Psoas muscle (tissue), 8 donors: Measurements from ENCODE around the gene SH3BGRL2. TPM values are rescaled to one million over a fixed set of nuclear protein-coding genes. Genes with fewer than 3 reads are reported as not detected.

Source experiments
- ATAC-seq, 4 donors: fragments of 200-7000 bp; cut with Tn5 transposase; one replicate each; pipeline ENCODE4 v1.9.1; 2020; ENCODE audit warnings: moderate library complexity in 3 of 4, mild to moderate bottlenecking in 2 of 4
- DNase-seq, 2 donors: peaks; one replicate each; pipeline ENCODE4 v3.0.0-alpha.2; 2020
- H3K27ac ChIP-seq: fragments of 200-600 bp; one replicate; pipeline ENCODE4 v1.8.0; 2022
- H3K27me3 ChIP-seq, 3 donors: fragments of 200-600 bp in 1 of 3; one replicate each; pipeline versions ENCODE4 v1.6.1 to v1.8.0; 2013 to 2022; ENCODE audit warnings: low read length in 2 of 3, mild to moderate bottlenecking in 2 of 3, moderate library complexity in 1 of 3; ENCODE audit not compliant: insufficient read depth in 3 of 3
- H3K36me3 ChIP-seq, 2 donors: fragments of 200-600 bp in 1 of 2; one replicate each; pipeline versions ENCODE4 v1.6.1 to v1.8.0; 2013 to 2022; ENCODE audit warnings: low read depth in 1 of 2, mild to moderate bottlenecking in 1 of 2, moderate library complexity in 1 of 2; ENCODE audit not compliant: insufficient read depth in 1 of 2
- H3K4me1 ChIP-seq: fragments of 200-600 bp; one replicate; pipeline ENCODE4 v1.8.0; 2022
- H3K4me3 ChIP-seq: fragments of 200-600 bp; one replicate; pipeline ENCODE4 v1.8.0; 2022; ENCODE audit warnings: mild to moderate bottlenecking
- H3K9me3 ChIP-seq: fragments of 200-600 bp; one replicate; pipeline ENCODE4 v1.8.0; 2022
- CTCF ChIP-seq: fragments of 200-600 bp; IDR thresholded peaks from one replicate; pipeline ENCODE4 v1.8.0; 2022; ENCODE audit warnings: antibody characterized with exemption
- WGBS, 3 donors: extraction: QIAGEN DNeasy Blood & Tissue Kit; methylation state at CpG; one replicate each; pipeline versions ENCODE4 v1.1.6 to v1.1.7; 2013; 5-methylcytosine and 5-hydroxymethylcytosine counted together
- intact Hi-C, 2 donors: fragments of 100-400 bp; cut with DNase I; formaldehyde crosslinking; loops; one replicate each; pipeline versions ENCODE4 v1.11.0 to v1.14.2; 2022
- long read RNA-seq, 2 donors: library from polyadenylated mRNA; unstranded; transcript quantifications; one replicate each; pipeline ENCODE4 v2.0.0, GENCODE V29; 2021
- polyA plus RNA-seq, 3 donors: library from polyadenylated mRNA; stranded (reverse); fragments of 200-250 nt; gene quantifications; one replicate each; pipeline ENCODE4 v1.2.3, GENCODE V29; 2013
- total RNA-seq, 4 donors: library from RNA; stranded (reverse); fragmentation: NEBNext Ultra II Directional in 2 of 4; extraction: Animal tissue kit (Norgen Biotek cat#: 25700) in 2 of 4; gene quantifications; one replicate each; pipeline versions ENCODE4 v1.2.1 to v1.2.4, GENCODE V29; 2021 to 2023
- donor health status: healthy with polysubstance abuse.
- donor health status: DM: no; HTN: no; CAD: no; lungs with moderate emphysema.
- donor health status: Bipolar disorder and iron deficiency.
- donor health status: healthy.
- donor health status: DM: yes; HTN: yes; CAD: no.
- donor health status: DM: no; HTN: no; CAD: no.
- donor health status: DM: no; HTN: no; CAD: no.
- donor health status: DM: yes; HTN: yes; CAD: no.

Gene SH3BGRL2
- total RNA-seq, result 1 to 10 TPM; 3.5 to 9.7 (median 4.2) TPM
- 1 to 10 TPM; 4.2 to 5.5 (median 4.5) TPM for polyA plus RNA-seq
- long read RNA-seq, donor 1, full-length matches to known transcripts, result 1 of 6 reads
- long read RNA-seq, donor 1, partial matches to known transcripts, result 3 of 6 reads
- long read RNA-seq, donor 1, other reads (novel, unspliced or antisense), result 2 of 6 reads
- long read RNA-seq, donor 2, full-length matches to known transcripts, result 1 of 2 reads
- long read RNA-seq, donor 2, partial matches to known transcripts, result 1 of 2 reads
- long read RNA-seq, donor 2, other reads (novel, unspliced or antisense), result 0 of 2 reads

DNA sequence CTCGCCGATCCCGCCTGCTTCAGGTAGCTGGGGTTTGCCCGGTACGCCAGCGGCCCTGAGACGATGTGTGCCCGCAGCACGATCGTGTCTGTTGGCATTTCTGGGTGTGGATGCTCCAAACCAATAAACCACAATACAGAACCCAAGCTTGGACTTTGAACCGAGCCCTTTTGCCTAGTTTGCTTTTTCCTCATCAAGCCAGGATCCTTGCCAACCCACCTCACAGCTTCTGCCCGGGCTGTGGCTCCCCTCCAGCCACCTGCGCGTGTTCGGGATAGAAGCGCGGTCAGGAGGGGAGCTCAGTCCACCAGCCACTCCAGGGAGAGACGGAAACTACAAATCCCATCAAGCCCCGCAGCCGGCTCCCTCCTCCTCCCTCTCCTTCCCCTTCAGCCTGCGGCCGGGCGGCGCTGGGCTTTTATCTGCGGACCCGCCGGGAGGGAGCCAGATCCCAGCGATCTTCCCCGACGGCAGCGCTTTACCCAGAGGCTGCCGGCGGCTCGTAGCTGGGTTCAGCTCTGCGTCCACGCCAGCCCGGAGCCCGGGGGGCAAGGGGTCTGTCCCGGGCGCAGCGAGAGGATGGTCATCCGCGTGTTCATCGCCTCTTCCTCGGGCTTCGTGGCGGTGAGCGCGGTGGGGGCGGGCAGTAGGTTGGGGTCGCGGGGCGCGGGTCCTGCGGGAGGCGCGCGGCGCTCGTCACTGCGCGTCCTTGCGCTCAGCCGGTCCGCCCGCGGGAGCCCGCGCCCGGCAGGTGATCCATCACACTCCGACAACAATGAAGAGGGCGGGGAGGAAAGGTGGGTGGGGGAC, at the start of gene SH3BGRL2:
Gene SH3BGRL2, plus strand, starts transcription at position 447 of the 810 bp plus-strand sequence. Its CDS starts 133 bp downstream, at position 580.
- WGBS, 3 donors, result 1 to 2% (median 1%) methylated on average over 60 to 71 of the region's 72 CpGs
- Histone ChIP-seq H3K4me1 (no peaks in the 10 kb centered on the region), H3K9me3 (peaks cover 3% of the 10 kb centered on the region), H3K27ac (peak within 1 kb of the TSS; percentile 43), H3K27me3 (no peaks in the 10 kb centered on the region), H3K36me3 (no peaks in the 10 kb centered on the region), H3K4me3 (peak within 1 kb of the TSS; percentile 88)
- TF ChIP-seq CTCF, result no peak
- DNase-seq (peak; percentile 73 to 82), ATAC-seq (peak; percentile 81 to 98 (median 90))
- intact Hi-C loops, result no loop called here

DNA sequence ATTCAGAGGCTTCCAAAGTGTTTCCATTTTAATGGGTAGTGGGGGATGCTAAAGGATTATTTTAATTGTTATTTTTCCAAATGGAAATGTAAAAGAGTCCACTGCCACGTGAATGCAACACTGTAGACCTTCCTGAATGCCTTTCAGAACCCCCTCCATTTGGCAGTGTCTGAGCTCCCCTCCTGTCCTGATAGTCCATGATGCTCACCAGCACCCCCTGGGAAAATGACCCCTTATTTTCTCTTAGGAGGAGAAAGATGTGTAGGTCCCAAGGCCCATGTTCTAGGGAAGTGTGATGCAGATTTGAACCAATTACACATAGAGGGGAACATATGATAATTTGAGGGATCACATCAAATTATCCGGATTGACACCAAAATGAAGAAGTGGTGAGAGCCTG, 46.8 kb upstream of the SH3BGRL2 start:
- WGBS, 3 donors, result 63 to 79% (median 70%) methylated on average over 2 of the region's 2 CpGs

GRCh38 chr6:79586548-79586947, 44.6 kb upstream of the SH3BGRL2 start:
- H3K27me3 ChIP-seq, result no peaks in the 10 kb centered on the region
- no peaks in the 10 kb centered on the region for H3K36me3 ChIP-seq
- intact Hi-C loops, result no loop called here
- no peak for TF ChIP-seq CTCF
- H3K4me3 ChIP-seq, result no peak overlapping the region
- peaks cover 9% of the 10 kb centered on the region for H3K9me3 ChIP-seq
- no peak overlapping the region for H3K27ac ChIP-seq
- DNase-seq (no peak), ATAC-seq (no peak)
- H3K4me1 ChIP-seq, result no peaks in the 10 kb centered on the region

More for the DNA sequence above, 46.8 kb upstream of the SH3BGRL2 start:
- H3K9me3 ChIP-seq, result peaks cover 9% of the 10 kb centered on the region
- no peak overlapping the region for H3K27ac ChIP-seq
- H3K27me3 ChIP-seq, result no peaks in the 10 kb centered on the region
- no peaks in the 10 kb centered on the region for H3K36me3 ChIP-seq
- no peak for ATAC-seq
- intact Hi-C loops, result no loop called here
- H3K4me1 ChIP-seq, result no peaks in the 10 kb centered on the region
- no peak overlapping the region for H3K4me3 ChIP-seq
- TF ChIP-seq CTCF, result no peak
- no peak for DNase-seq

- no peak for TF ChIP-seq CTCF
- Histone ChIP-seq H3K27me3 (no peaks in the 10 kb centered on the region), H3K27ac (no peak overlapping the region), H3K4me3 (no peak overlapping the region), H3K4me1 (no peaks in the 10 kb centered on the region), H3K9me3 (peaks cover 4% of the 10 kb centered on the region), H3K36me3 (no peaks in the 10 kb centered on the region)
- intact Hi-C loops, result no loop called here
- 81 to 88% (median 83%) methylated on average over 7 of the region's 7 CpGs for WGBS, 3 donors
- ATAC-seq (no peak), DNase-seq (no peak)
Observed at GRCh38 chr6:79589701-79590100, 41.4 kb upstream of the SH3BGRL2 start.
